Spleen (tissue), 7 donors: ENCODE results near the gene SPHK2.
A peak's percentile ranks its signal among the peaks of the same experiment; 100 is the strongest.

Experiments
- POLR2AphosphoS5 ChIP-seq, 3 donors: sonication (generic); formaldehyde crosslinking; IDR thresholded peaks; one replicate each; pipeline ENCODE4 v1.5.1; 2017; ENCODE audit warnings: antibody characterized with exemption in 3 of 3
- TF ChIP-seq, protein P1 (sequence below), 11 experiments: fragments of 200-600 bp in 7 of 11; fragments of 450-650 bp in 4 of 11; sonication (generic) in 4 of 11; IDR thresholded peaks in 8 of 11; conservative IDR thresholded peaks in 3 of 11; 1 replicate in 7 of 11; 2 replicates in 4 of 11; pipeline versions ENCODE4 v1.4.0 to v1.8.0; 2016 to 2021; ENCODE audit warnings: antibody characterized with exemption in 11 of 11, inconsistent platforms in 4 of 11, mild to moderate bottlenecking in 1 of 11
- donor health status: DM: no; HTN: no; CAD: no; lungs with moderate emphysema.
- donor health status: DM: no; HTN: no; CAD: no.
- donor health status: DM: no; HTN: no; CAD: no.

DNA sequence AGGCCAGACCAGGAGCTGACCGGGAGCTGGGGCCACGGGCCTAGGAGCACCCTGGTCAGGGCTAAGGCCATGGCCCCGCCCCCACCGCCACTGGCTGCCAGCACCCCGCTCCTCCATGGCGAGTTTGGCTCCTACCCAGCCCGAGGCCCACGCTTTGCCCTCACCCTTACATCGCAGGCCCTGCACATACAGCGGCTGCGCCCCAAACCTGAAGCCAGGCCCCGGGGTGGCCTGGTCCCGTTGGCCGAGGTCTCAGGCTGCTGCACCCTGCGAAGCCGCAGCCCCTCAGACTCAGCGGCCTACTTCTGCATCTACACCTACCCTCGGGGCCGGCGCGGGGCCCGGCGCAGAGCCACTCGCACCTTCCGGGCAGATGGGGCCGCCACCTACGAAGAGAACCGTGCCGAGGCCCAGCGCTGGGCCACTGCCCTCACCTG, 6.6 kb downstream of the SPHK2 start:
- TF ChIP-seq, protein P1, sequence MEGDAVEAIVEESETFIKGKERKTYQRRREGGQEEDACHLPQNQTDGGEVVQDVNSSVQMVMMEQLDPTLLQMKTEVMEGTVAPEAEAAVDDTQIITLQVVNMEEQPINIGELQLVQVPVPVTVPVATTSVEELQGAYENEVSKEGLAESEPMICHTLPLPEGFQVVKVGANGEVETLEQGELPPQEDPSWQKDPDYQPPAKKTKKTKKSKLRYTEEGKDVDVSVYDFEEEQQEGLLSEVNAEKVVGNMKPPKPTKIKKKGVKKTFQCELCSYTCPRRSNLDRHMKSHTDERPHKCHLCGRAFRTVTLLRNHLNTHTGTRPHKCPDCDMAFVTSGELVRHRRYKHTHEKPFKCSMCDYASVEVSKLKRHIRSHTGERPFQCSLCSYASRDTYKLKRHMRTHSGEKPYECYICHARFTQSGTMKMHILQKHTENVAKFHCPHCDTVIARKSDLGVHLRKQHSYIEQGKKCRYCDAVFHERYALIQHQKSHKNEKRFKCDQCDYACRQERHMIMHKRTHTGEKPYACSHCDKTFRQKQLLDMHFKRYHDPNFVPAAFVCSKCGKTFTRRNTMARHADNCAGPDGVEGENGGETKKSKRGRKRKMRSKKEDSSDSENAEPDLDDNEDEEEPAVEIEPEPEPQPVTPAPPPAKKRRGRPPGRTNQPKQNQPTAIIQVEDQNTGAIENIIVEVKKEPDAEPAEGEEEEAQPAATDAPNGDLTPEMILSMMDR (IDR thresholded peaks at IDR 0.05 in 8 of 11, conservative IDR thresholded peaks at IDR 0.05 in 3 of 11), result no peak
- TF ChIP-seq POLR2AphosphoS5 (IDR thresholded peaks at IDR 0.05), result peak in 1 of 3 donors; percentile 29
